ENCODE measurements around the gene PIANP.

The PIANP gene

GRCh38 chr12:6662906-6663742 lies 37.5 kb downstream of the PIANP start, which contains the start of gene ING4:
ING4 (minus strand) TSS chr12:6663119; CDS start chr12:6663101, 18 bp downstream.
- H3K4me2 ChIP-seq (ENCODE audit: low read length) = peak within 1 kb of the TSS; percentile 96
- H3K79me2 ChIP-seq = peaks cover 24% of the 10 kb centered on the region
- H3K36me3 ChIP-seq (ENCODE audit: control insufficient read depth, insufficient read depth, low read length) = no peaks in the 10 kb centered on the region
- peak within 1 kb of the TSS; percentile 88 for H3K4me3 ChIP-seq (ENCODE audit: low read depth, low read length)
- H3K9me3 ChIP-seq (ENCODE audit: control insufficient read depth, low read length) = no peaks in the 10 kb centered on the region
- TF ChIP-seq CTCF (IDR thresholded peaks at IDR 0.05) = no peak
- peak within 1 kb of the TSS; percentile 98 for H2AFZ ChIP-seq
- no peaks in the 10 kb centered on the region for H3K27me3 ChIP-seq (ENCODE audit: control insufficient read depth, insufficient read depth, low read length)
- H3K4me1 ChIP-seq = peaks cover 3% of the 10 kb centered on the region
- peak within 1 kb of the TSS; percentile 77 for H3K27ac ChIP-seq
- H3K9ac ChIP-seq = no peak within 1 kb of the TSS

DNA sequence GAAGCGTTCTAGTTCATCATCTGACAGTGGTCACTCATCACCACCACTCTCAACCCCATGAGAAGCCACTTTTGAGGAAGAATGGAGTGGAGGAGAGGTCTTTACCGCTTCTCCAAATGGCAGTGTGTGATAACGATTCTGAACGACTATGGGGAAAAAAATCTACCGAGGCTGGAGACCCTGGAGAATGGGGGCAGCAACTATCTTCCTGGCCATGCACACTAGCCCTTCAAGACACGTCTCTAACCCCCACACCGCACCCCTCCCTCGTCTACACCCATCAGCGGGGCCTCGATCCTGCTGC lies 38.1 kb downstream of the PIANP start:
- no peaks in the 10 kb centered on the region for H3K36me3 ChIP-seq (ENCODE audit: control insufficient read depth, insufficient read depth, low read length)
- H3K27ac ChIP-seq = peak overlapping the region; percentile 77
- no peak overlapping the region for H3K9ac ChIP-seq
- peak overlapping the region; percentile 88 for H3K4me3 ChIP-seq (ENCODE audit: low read depth, low read length)
- H3K79me2 ChIP-seq = peaks cover 24% of the 10 kb centered on the region
- H3K27me3 ChIP-seq (ENCODE audit: control insufficient read depth, insufficient read depth, low read length) = no peaks in the 10 kb centered on the region
- peaks cover 3% of the 10 kb centered on the region for H3K4me1 ChIP-seq
- peak overlapping the region; percentile 98 for H2AFZ ChIP-seq
- no peak for TF ChIP-seq CTCF (IDR thresholded peaks at IDR 0.05)
- H3K4me2 ChIP-seq (ENCODE audit: low read length) = peak overlapping the region; percentile 96
- H3K9me3 ChIP-seq (ENCODE audit: control insufficient read depth, low read length) = no peaks in the 10 kb centered on the region

- H3K4me1 ChIP-seq = no peaks in the 10 kb centered on the region
- H3K9me3 ChIP-seq (ENCODE audit: control insufficient read depth, low read length) = no peaks in the 10 kb centered on the region
- no peaks in the 10 kb centered on the region for H3K27me3 ChIP-seq (ENCODE audit: control insufficient read depth, insufficient read depth, low read length)
- TF ChIP-seq CTCF (IDR thresholded peaks at IDR 0.05) = no peak
- no peak overlapping the region for H3K9ac ChIP-seq
- peaks cover 30% of the 10 kb centered on the region for H3K79me2 ChIP-seq
- H2AFZ ChIP-seq = no peak overlapping the region
- H3K4me3 ChIP-seq (ENCODE audit: low read depth, low read length) = no peak overlapping the region
- H3K27ac ChIP-seq = no peak overlapping the region
- H3K36me3 ChIP-seq (ENCODE audit: control insufficient read depth, insufficient read depth, low read length) = no peaks in the 10 kb centered on the region
- H3K4me2 ChIP-seq (ENCODE audit: low read length) = no peak overlapping the region
These were observed 46.6 kb downstream of the PIANP start for GRCh38 chr12:6653987-6654386.

DNA sequence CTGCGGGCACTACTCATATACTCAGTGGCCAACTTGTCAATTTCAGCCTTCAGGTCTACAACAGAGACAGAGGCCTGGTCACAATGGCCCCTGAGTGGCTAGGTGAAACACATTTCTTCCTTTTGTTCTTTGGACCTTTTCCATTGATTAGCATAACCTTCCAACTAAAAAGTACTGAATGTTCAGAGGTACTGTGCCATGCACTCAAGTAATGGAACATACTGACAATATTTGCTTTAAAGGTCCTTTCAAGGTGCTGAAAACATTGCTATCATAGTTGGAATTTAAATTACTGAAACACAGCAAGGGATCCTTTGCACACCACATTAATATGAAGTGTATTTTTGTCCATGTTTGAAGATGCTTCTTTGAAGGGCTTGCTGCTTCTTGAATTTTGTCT lies 47.3 kb downstream of the PIANP start:
- no peaks in the 10 kb centered on the region for H3K36me3 ChIP-seq (ENCODE audit: control insufficient read depth, insufficient read depth, low read length)
- no peak for TF ChIP-seq CTCF (IDR thresholded peaks at IDR 0.05)
- no peak overlapping the region for H3K9ac ChIP-seq

DNA sequence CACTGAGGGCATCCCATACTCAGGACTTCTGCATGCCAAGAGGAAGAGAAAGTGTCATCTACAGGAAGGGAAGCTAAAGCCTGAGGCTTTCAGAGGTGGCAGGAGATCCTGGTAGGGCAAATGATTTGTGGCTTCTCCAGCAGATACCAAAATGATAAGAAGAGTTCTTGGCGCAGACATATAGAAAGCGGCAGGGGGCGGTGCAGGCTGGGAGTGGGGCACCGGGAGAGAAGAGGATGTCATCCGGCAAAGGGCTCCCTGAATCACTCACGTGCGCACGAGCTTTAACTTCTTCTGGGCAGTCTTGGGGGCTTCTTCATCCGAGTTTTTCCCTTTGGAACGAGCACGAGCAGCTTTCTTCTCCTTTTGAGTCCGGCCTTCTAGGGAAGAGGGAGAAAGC lies 48.2 kb downstream of the PIANP start:
- H3K36me3 ChIP-seq (ENCODE audit: control insufficient read depth, insufficient read depth, low read length) = no peaks in the 10 kb centered on the region
- no peak overlapping the region for H2AFZ ChIP-seq
- H3K9me3 ChIP-seq (ENCODE audit: control insufficient read depth, low read length) = no peaks in the 10 kb centered on the region
- no peak overlapping the region for H3K9ac ChIP-seq
- H3K4me2 ChIP-seq (ENCODE audit: low read length) = no peak overlapping the region
- H3K27ac ChIP-seq = no peak overlapping the region
- H3K4me3 ChIP-seq (ENCODE audit: low read depth, low read length) = no peak overlapping the region
- H3K27me3 ChIP-seq (ENCODE audit: control insufficient read depth, insufficient read depth, low read length) = no peaks in the 10 kb centered on the region
- H3K79me2 ChIP-seq = peaks cover 22% of the 10 kb centered on the region
- H3K4me1 ChIP-seq = no peaks in the 10 kb centered on the region
- TF ChIP-seq CTCF (IDR thresholded peaks at IDR 0.05) = no peak

More for the DNA sequence above, 47.3 kb downstream of the PIANP start:
- no peaks in the 10 kb centered on the region for H3K9me3 ChIP-seq (ENCODE audit: control insufficient read depth, low read length)
- no peaks in the 10 kb centered on the region for H3K4me1 ChIP-seq
- H3K27ac ChIP-seq = no peak overlapping the region
- H3K27me3 ChIP-seq (ENCODE audit: control insufficient read depth, insufficient read depth, low read length) = no peaks in the 10 kb centered on the region
- peaks cover 24% of the 10 kb centered on the region for H3K79me2 ChIP-seq
- no peak overlapping the region for H3K4me3 ChIP-seq (ENCODE audit: low read depth, low read length)
- H2AFZ ChIP-seq = no peak overlapping the region
- no peak overlapping the region for H3K4me2 ChIP-seq (ENCODE audit: low read length)

All from parathyroid adenoma (tissue), 2 donors.